ENCODE results near the gene HKDC1. TPM values are rescaled to one million over a fixed set of nuclear protein-coding genes. Genes with fewer than 3 reads are reported as not detected.

The HKDC1 gene
- total RNA-seq, 4 donors from 2014 or later = 0.13 to 0.15 TPM; not detected in 2

DNA sequence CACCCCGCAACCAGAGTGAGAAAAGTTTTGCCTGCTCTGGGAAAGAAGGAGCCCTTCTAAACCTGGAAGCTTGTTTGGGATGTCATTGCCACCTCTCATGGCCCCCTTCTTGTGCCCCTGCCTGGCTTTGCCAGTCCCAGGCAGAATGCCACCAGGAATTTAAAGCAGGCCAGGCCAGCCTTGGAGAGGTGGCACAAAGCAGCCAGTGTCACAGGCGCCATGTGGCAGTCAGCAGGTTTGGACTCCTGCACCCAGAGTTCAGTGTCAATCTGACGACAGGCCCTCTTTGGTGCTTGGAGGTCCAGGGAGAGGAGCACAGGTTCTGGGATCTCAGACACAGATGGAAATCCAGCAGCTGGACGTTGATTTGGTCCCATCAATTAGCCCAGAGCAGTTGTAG lies 70.9 kb downstream of the HKDC1 start:
- WGBS = 86% methylated on average over 3 of the region's 4 CpGs

GRCh38 chr10:69292459-69292858 lies 72.3 kb downstream of the HKDC1 start:
- 59% methylated on average over 3 of the region's 3 CpGs for WGBS
- Histone ChIP-seq H3K36me3 (no peaks in the 10 kb centered on the region), H3K27me3 (no peaks in the 10 kb centered on the region), H3K4me1 (peaks cover 6% of the 10 kb centered on the region), H3K4me3 (no peak overlapping the region), H3K27ac (no peak overlapping the region), H3K9me3 (no peaks in the 10 kb centered on the region)
- TF ChIP-seq EP300 (IDR thresholded peaks at IDR 0.05) = no peak
- no peak for TF ChIP-seq POLR2A (IDR thresholded peaks at IDR 0.05)
- TF ChIP-seq, protein P1, sequence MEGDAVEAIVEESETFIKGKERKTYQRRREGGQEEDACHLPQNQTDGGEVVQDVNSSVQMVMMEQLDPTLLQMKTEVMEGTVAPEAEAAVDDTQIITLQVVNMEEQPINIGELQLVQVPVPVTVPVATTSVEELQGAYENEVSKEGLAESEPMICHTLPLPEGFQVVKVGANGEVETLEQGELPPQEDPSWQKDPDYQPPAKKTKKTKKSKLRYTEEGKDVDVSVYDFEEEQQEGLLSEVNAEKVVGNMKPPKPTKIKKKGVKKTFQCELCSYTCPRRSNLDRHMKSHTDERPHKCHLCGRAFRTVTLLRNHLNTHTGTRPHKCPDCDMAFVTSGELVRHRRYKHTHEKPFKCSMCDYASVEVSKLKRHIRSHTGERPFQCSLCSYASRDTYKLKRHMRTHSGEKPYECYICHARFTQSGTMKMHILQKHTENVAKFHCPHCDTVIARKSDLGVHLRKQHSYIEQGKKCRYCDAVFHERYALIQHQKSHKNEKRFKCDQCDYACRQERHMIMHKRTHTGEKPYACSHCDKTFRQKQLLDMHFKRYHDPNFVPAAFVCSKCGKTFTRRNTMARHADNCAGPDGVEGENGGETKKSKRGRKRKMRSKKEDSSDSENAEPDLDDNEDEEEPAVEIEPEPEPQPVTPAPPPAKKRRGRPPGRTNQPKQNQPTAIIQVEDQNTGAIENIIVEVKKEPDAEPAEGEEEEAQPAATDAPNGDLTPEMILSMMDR (IDR thresholded peaks at IDR 0.05) = no peak
- TF ChIP-seq POLR2AphosphoS5 (IDR thresholded peaks at IDR 0.05) = no peak
- DNase-seq (ENCODE audit: low spot score in 2 of 2) = no peak

More for the DNA sequence above, 70.9 kb downstream of the HKDC1 start:
- Histone ChIP-seq H3K27ac (no peak overlapping the region), H3K27me3 (no peaks in the 10 kb centered on the region), H3K4me3 (no peak overlapping the region), H3K36me3 (no peaks in the 10 kb centered on the region), H3K9me3 (no peaks in the 10 kb centered on the region), H3K4me1 (peaks cover 6% of the 10 kb centered on the region)
- no peak for DNase-seq (ENCODE audit: low spot score in 2 of 2)
- no peak for TF ChIP-seq POLR2AphosphoS5 (IDR thresholded peaks at IDR 0.05)
- TF ChIP-seq POLR2A (IDR thresholded peaks at IDR 0.05) = no peak
- no peak for TF ChIP-seq EP300 (IDR thresholded peaks at IDR 0.05)
- TF ChIP-seq, protein P1 (IDR thresholded peaks at IDR 0.05) = no peak

DNA sequence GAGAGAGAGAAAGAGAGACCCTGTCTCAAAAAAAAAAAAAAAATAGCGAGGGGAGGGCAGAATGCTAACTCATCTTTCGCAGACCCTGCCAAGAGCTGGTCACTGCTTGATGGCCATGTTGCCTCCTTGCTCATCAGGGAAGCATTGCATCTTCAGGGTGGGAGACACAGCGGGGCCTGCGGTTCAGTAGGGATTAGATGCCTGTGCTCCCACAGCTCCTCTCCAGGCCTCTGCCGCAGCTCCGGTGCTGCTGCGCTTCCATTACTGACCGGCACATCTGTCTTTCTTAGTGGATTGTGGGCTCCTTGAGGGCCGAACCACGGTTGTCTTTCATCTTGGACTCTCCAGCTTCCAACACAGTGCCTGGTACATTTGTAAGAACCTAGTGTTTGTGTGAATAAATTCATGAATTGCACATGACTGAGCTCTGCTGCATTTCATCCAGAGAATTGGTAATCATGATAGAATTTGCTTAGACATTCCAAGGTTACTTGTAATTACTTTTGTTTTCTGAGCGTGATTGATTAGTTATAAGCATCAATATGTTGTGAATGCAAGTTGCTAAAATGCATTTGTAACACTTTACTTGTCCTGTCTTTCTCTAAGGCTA lies 75.0 kb downstream of the HKDC1 start:
- WGBS = 92% methylated on average over 8 of the region's 11 CpGs

DNA sequence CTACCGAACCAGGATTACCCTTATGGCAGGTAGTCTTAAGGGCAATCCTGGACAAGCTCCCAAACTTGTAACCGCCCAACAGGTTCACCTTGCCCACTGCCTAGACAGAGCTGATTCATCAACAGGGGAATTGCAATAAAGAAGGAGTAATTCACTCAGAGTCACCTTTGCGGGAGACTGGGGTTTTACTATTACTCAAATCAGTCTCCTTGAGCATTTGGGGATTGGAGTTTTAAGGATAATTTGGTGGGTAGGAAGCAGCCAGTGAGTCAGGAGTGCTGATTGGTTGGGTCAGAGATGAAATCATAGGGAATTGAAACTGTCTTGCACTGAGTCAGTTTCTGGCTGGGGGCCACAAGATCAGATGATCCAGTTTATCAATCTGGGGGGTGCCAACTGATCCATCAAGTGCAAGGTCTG lies 83.5 kb downstream of the HKDC1 start:
- WGBS = 98% methylated on average over 3 of the region's 3 CpGs
- no peak for DNase-seq (ENCODE audit: low spot score in 2 of 2)
- Histone ChIP-seq H3K4me3 (no peak overlapping the region), H3K36me3 (no peaks in the 10 kb centered on the region), H3K27ac (no peak overlapping the region), H3K27me3 (no peaks in the 10 kb centered on the region), H3K4me1 (no peaks in the 10 kb centered on the region), H3K9me3 (no peaks in the 10 kb centered on the region)
- TF ChIP-seq EP300 (IDR thresholded peaks at IDR 0.05) (no peak), POLR2A (IDR thresholded peaks at IDR 0.05) (no peak), POLR2AphosphoS5 (IDR thresholded peaks at IDR 0.05) (no peak)
- TF ChIP-seq, protein P1 (IDR thresholded peaks at IDR 0.05) = no peak

More for the DNA sequence above, 75.0 kb downstream of the HKDC1 start:
- H3K4me1 ChIP-seq = peaks cover 6% of the 10 kb centered on the region
- H3K36me3 ChIP-seq = no peaks in the 10 kb centered on the region
- no peaks in the 10 kb centered on the region for H3K27me3 ChIP-seq
- no peak overlapping the region for H3K27ac ChIP-seq
- H3K4me3 ChIP-seq = no peak overlapping the region
- TF ChIP-seq, protein P1 (IDR thresholded peaks at IDR 0.05) = no peak
- TF ChIP-seq POLR2AphosphoS5 (IDR thresholded peaks at IDR 0.05) (no peak), POLR2A (IDR thresholded peaks at IDR 0.05) (no peak), EP300 (IDR thresholded peaks at IDR 0.05) (no peak)
- DNase-seq (ENCODE audit: low spot score in 2 of 2) = no peak
- H3K9me3 ChIP-seq = no peaks in the 10 kb centered on the region

- Histone ChIP-seq H3K4me3 (no peak overlapping the region), H3K4me1 (no peaks in the 10 kb centered on the region), H3K27ac (no peak overlapping the region), H3K9me3 (no peaks in the 10 kb centered on the region), H3K27me3 (no peaks in the 10 kb centered on the region), H3K36me3 (no peaks in the 10 kb centered on the region)
- 93% methylated on average over 2 of the region's 2 CpGs for WGBS
- TF ChIP-seq POLR2A (IDR thresholded peaks at IDR 0.05) = no peak
- TF ChIP-seq EP300 (IDR thresholded peaks at IDR 0.05) = no peak
- TF ChIP-seq POLR2AphosphoS5 (IDR thresholded peaks at IDR 0.05) = no peak
- TF ChIP-seq, protein P1 (IDR thresholded peaks at IDR 0.05) = no peak
- no peak for DNase-seq (ENCODE audit: low spot score in 2 of 2)
Observed at GRCh38 chr10:69306421-69306820, 86.3 kb downstream of the HKDC1 start.

All from suprapubic skin (tissue), 4 donors.